Measurements from ENCODE around the gene DPEP2. TPM values are rescaled to one million over a fixed set of nuclear protein-coding genes. Genes with fewer than 3 reads are reported as not detected.

Gene DPEP2
- total and polyA plus RNA-seq, 2 of the 4 experiments (the other 2 are of a cell fraction) = not detected

DNA sequence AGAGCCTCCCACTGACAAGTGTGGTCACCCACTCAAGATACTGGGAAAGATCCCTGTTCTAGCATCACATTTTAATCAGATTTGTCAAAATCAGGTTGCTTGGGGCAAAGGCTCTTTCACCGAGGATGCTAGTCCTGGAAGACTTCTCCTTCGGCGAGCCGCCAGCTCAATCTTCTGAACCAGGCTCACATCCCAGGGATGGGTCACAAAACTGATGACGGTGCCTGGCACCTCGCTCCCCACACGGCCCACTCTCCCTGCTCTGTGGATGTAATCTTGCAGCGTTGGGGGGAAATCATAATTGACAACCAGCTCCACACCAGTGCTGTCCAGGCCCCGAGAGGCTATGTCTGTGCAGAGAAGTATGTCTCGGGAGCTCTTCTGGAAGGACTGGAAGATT lies 22.2 kb upstream of the DPEP2 start (continued):
- TF ChIP-seq NFE2L2 (IDR thresholded peaks at IDR 0.05; ENCODE audit: low read depth, low read length) = no peak

DNA sequence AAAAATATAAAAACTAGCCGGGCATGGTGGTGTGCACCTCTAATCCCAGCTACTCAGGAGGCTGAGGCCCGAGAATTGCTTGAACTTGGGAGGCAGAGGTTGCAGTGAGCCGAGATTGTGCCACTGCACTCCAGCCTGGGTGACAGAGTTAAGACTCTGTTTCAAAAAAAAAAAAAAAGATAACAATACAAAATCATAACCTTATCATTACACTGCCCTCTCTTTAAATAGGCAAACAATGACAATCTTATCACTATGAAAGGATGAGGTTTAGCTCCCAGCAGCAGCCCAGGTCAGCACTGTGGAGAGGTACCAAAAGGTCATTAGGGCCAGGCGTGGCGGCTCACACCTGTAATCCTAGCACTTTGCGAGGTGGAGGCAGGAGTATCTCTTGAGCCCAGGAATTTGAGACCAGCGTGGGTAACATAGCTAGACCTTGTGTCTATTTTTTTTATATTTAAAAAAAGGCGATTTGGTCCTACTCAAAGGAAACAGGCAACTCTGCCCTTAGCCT lies 19.9 kb upstream of the DPEP2 start:
- ATAC-seq (ENCODE audit: low read depth) = no peak
- H3K4me1 ChIP-seq (ENCODE audit: control insufficient read depth, insufficient read depth, low read length) = peaks cover 7% of the 10 kb centered on the region
- H3K4me2 ChIP-seq (ENCODE audit: low read depth, low read length) = no peak overlapping the region
- peaks cover 1% of the 10 kb centered on the region; the same call in 1 of the 2 replicates for H3K27me3 ChIP-seq (ENCODE audit: control insufficient read depth, insufficient read depth, low read length)
- WGBS, 2 experiments (ENCODE audit: extremely low coverage in 2 of 2, insufficient read length in 1 of 2) = 100% methylated on average over 1 of the region's 8 CpGs; no CpG with 5 or more reads in 1 of the 2 experiments
- no peaks in the 10 kb centered on the region for H3K9me3 ChIP-seq (ENCODE audit: control insufficient read depth, insufficient read depth, low read length)
- BruUV-seq (replicated peaks) = no TSS peak
- no peak overlapping the region for H3K56ac ChIP-seq (ENCODE audit: extremely low read depth, insufficient read depth, low read length)
- H2AFZ ChIP-seq (replicated peaks; ENCODE audit: low read length, poor library complexity) = no peak overlapping the region
- no peak overlapping the region for H3K18ac ChIP-seq (ENCODE audit: low read depth, low read length)
- H2AK5ac ChIP-seq (ENCODE audit: low read depth, low read length) = no peak overlapping the region
- ChIA-PET POLR2A (ENCODE audit: unreplicated experiment) (no interaction called here), CTCF (no interaction called here)
- in situ Hi-C loops (cut with MboI; ENCODE audit: low sequenced_read_pairs) (no loop called here), dilution Hi-C loops (cut with HindIII; ENCODE audit: low sequenced_read_pairs, unreplicated experiment) (no loop called here), intact Hi-C loops (cut with micrococcal nuclease) (no loop called here)
- H2BK15ac ChIP-seq (ENCODE audit: low read depth, low read length) = no peak overlapping the region
- no peak overlapping the region for H2AK9ac ChIP-seq (replicated peaks; ENCODE audit: low read depth, low read length, poor library complexity)
- no peak overlapping the region for H2BK20ac ChIP-seq (ENCODE audit: low read depth, low read length)
- no peak overlapping the region for H3K27ac ChIP-seq (ENCODE audit: insufficient read depth, low read length)
- H3K36me3 ChIP-seq (ENCODE audit: control insufficient read depth, insufficient read depth, low read length) = peaks cover 4% of the 10 kb centered on the region
- H3K23ac ChIP-seq (ENCODE audit: low read depth, low read length) = no peak overlapping the region
- no peak overlapping the region for H3K14ac ChIP-seq (replicated peaks; ENCODE audit: low read depth, low read length)
- H4K8ac ChIP-seq (ENCODE audit: low read depth in 2 of 2, low read length in 2 of 2) = no peak overlapping the region
- peaks cover 8% of the 10 kb centered on the region for H3K9me1 ChIP-seq (ENCODE audit: insufficient read depth, low read length)
- no peak overlapping the region for H4K91ac ChIP-seq (ENCODE audit: insufficient read depth, low read depth, low read length)
- no peak overlapping the region for H2BK5ac ChIP-seq (ENCODE audit: low read depth, low read length, poor library complexity, severe bottlenecking)
- no peak overlapping the region for H3K9ac ChIP-seq (ENCODE audit: low read depth, low read length)
- no peak overlapping the region for H3K4me3 ChIP-seq (ENCODE audit: insufficient read depth, low read depth, low read length)
- no peaks in the 10 kb centered on the region for H4K20me1 ChIP-seq (ENCODE audit: insufficient read depth, low read length)
- no peak overlapping the region for H4K5ac ChIP-seq (ENCODE audit: low read depth, low read length)
- H3K79me1 ChIP-seq (ENCODE audit: low read depth in 1 of 2, low read length in 2 of 2) = peaks cover 15 to 33% of the 10 kb centered on the region in 2 experiments
- no peak for DNase-seq
- H2BK120ac ChIP-seq (ENCODE audit: low read depth, low read length) = no peak overlapping the region
- H3K4ac ChIP-seq (ENCODE audit: low read depth, low read length) = no peak overlapping the region
- TF ChIP-seq RFX5 (IDR thresholded peaks at IDR 0.05; ENCODE audit: low read depth, low read length) (no peak), CHD1 (IDR thresholded peaks at IDR 0.05; ENCODE audit: low read depth, low read length) (no peak), NFE2L2 (IDR thresholded peaks at IDR 0.05; ENCODE audit: low read depth, low read length) (no peak), MAZ (IDR thresholded peaks at IDR 0.05; ENCODE audit: borderline replicate concordance, low read depth, low read length) (no peak), MAFK (IDR thresholded peaks at IDR 0.05; ENCODE audit: low read depth, low read length) (no peak), FOS (IDR thresholded peaks at IDR 0.05; ENCODE audit: low read depth, low read length) (no peak), BHLHE40 (IDR thresholded peaks at IDR 0.05; ENCODE audit: low read depth, low read length) (no peak), MXI1 (IDR thresholded peaks at IDR 0.05; ENCODE audit: borderline replicate concordance, low read depth, low read length) (no peak), RAD21 (IDR thresholded peaks at IDR 0.05; ENCODE audit: low read length) (no peak), POLR2A (IDR thresholded peaks at IDR 0.05; ENCODE audit: low read depth, low read length) (no peak), CEBPB (IDR thresholded peaks at IDR 0.05; ENCODE audit: low read depth, low read length) (no peak), RCOR1 (IDR thresholded peaks at IDR 0.05; ENCODE audit: insufficient replicate concordance, low read length) (no peak), SMC3 (IDR thresholded peaks at IDR 0.05; ENCODE audit: low read depth, low read length) (no peak)
- TF ChIP-seq, protein P1, sequence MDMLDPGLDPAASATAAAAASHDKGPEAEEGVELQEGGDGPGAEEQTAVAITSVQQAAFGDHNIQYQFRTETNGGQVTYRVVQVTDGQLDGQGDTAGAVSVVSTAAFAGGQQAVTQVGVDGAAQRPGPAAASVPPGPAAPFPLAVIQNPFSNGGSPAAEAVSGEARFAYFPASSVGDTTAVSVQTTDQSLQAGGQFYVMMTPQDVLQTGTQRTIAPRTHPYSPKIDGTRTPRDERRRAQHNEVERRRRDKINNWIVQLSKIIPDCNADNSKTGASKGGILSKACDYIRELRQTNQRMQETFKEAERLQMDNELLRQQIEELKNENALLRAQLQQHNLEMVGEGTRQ (IDR thresholded peaks at IDR 0.05; ENCODE audit: low read depth, low read length) = no peak
- TF ChIP-seq, protein P2, sequence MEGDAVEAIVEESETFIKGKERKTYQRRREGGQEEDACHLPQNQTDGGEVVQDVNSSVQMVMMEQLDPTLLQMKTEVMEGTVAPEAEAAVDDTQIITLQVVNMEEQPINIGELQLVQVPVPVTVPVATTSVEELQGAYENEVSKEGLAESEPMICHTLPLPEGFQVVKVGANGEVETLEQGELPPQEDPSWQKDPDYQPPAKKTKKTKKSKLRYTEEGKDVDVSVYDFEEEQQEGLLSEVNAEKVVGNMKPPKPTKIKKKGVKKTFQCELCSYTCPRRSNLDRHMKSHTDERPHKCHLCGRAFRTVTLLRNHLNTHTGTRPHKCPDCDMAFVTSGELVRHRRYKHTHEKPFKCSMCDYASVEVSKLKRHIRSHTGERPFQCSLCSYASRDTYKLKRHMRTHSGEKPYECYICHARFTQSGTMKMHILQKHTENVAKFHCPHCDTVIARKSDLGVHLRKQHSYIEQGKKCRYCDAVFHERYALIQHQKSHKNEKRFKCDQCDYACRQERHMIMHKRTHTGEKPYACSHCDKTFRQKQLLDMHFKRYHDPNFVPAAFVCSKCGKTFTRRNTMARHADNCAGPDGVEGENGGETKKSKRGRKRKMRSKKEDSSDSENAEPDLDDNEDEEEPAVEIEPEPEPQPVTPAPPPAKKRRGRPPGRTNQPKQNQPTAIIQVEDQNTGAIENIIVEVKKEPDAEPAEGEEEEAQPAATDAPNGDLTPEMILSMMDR (conservative IDR thresholded peaks at IDR 0.05; ENCODE audit: low read depth, low read length) = no peak

Data from IMR-90 (cell line).